A673 (cell line): Measurements from ENCODE around the gene KIF4A. TPM values are rescaled to one million over a fixed set of nuclear protein-coding genes. Genes with fewer than 3 reads are reported as not detected.

Experiments
- BruUV-seq: library from RNA; stranded (reverse); fragments of 400-500 nt; replicated peaks from 2 replicates; lab custom pipeline; 2021; lab: Mats Ljungman, UMichigan
- CTCF ChIA-PET: fragments of 300-600 bp; sonication (Branson Sonifier 250); formaldehyde crosslinking; loops from one replicate; lab custom pipeline; 2022; ENCODE audit warnings: antibody characterized with exemption; lab: Charles Lee
- POLR2A ChIA-PET: fragments of 300-600 bp; sonication (Branson Sonifier 250); formaldehyde crosslinking; loops from one replicate; lab custom pipeline; 2022; ENCODE audit warnings: antibody characterized with exemption; ENCODE audit not compliant: low non-redundant PET; lab: Charles Lee
- DNase-seq: peaks from one replicate; pipeline ENCODE4 v3.0.0-alpha.2; 2015; ENCODE audit warnings: low spot score
- H3K27ac ChIP-seq: fragments of 200-600 bp; sonication (generic); 2 replicates; pipeline ENCODE4 v1.5.1; 2016; ENCODE audit warnings: mixed run types, low read depth, mild to moderate bottlenecking, mixed read lengths, antibody characterized with exemption, low read length; ENCODE audit not compliant: poor library complexity, severe bottlenecking
- H3K27me3 ChIP-seq: fragments of 200-600 bp; sonication (generic); replicated peaks from 2 replicates; pipeline ENCODE4 v1.6.1; 2017; ENCODE audit warnings: mixed run types, low read depth, mild to moderate bottlenecking, mixed read lengths, antibody characterized with exemption, low read length; ENCODE audit not compliant: insufficient read depth, poor library complexity
- H3K36me3 ChIP-seq: fragments of 200-600 bp; sonication (generic); 2 replicates; pipeline ENCODE4 v1.6.1; 2016; ENCODE audit warnings: mixed run types, mild to moderate bottlenecking, mixed read lengths, antibody characterized with exemption, low read length; ENCODE audit not compliant: insufficient read depth, poor library complexity, severe bottlenecking
- H3K4me1 ChIP-seq: fragments of 200-600 bp; sonication (generic); 2 replicates; pipeline ENCODE4 v1.6.1; 2017; ENCODE audit warnings: mixed run types, mild to moderate bottlenecking, mixed read lengths, antibody characterized with exemption, low read length; ENCODE audit not compliant: insufficient read depth, poor library complexity, severe bottlenecking
- H3K4me3 ChIP-seq: fragments of 200-600 bp; sonication (generic); 2 replicates; pipeline ENCODE4 v1.5.1; 2016; ENCODE audit warnings: low read depth, mixed run types, mild to moderate bottlenecking, mixed read lengths, low read length; ENCODE audit not compliant: poor library complexity, severe bottlenecking
- H3K9me3 ChIP-seq: fragments of 200-600 bp; sonication (generic); 2 replicates; pipeline ENCODE4 v1.6.1; 2016; ENCODE audit warnings: mixed run types, low read depth, mild to moderate bottlenecking, mixed read lengths, antibody characterized with exemption, low read length; ENCODE audit not compliant: poor library complexity, severe bottlenecking
- CTCF ChIP-seq: fragments of 300-800, 200-600 bp; sonication (generic); conservative IDR thresholded peaks from 2 replicates; pipeline ENCODE4 v1.5.1; 2017; ENCODE audit warnings: low read depth, mild to moderate bottlenecking, antibody characterized with exemption, low read length, moderate library complexity, mixed read lengths
- EZH2 ChIP-seq: fragments of 200-600 bp; sonication (generic); IDR thresholded peaks from 2 replicates; pipeline ENCODE4 v1.6.1; 2017; ENCODE audit warnings: borderline replicate concordance, low read depth, mild to moderate bottlenecking, mixed read lengths, antibody characterized with exemption, low read length; ENCODE audit not compliant: poor library complexity, severe bottlenecking
- intact Hi-C: fragments of 100-400 bp; cut with micrococcal nuclease; formaldehyde crosslinking; loops from one replicate; pipeline ENCODE4 v1.10.0; 2022; ENCODE audit not compliant: unreplicated experiment
- total RNA-seq: library from RNA; stranded (reverse); gene quantifications from 2 replicates; pipeline ENCODE4 v1.2.3, GENCODE V29; 2021

KIF4A gene
- total RNA-seq, 1 experiment from 2014 or later: 76.7 TPM

GRCh38 chrX:70456256-70456655 is 166.4 kb downstream of the KIF4A start:
- DNase-seq: no peak
- Histone ChIP-seq H3K27ac (no peak overlapping the region), H3K4me3 (peak overlapping the region; percentile 53), H3K4me1 (no peaks in the 10 kb centered on the region), H3K9me3 (no peaks in the 10 kb centered on the region), H3K36me3 (peaks cover 5% of the 10 kb centered on the region), H3K27me3 (no peaks in the 10 kb centered on the region)
- intact Hi-C loops: no loop called here
- CTCF ChIA-PET: no interaction called here
- POLR2A ChIA-PET: no interaction called here
- no peak for TF ChIP-seq CTCF
- BruUV-seq: no TSS peak

- no peaks in the 10 kb centered on the region for H3K27me3 ChIP-seq
- ChIA-PET CTCF (no interaction called here), POLR2A (no interaction called here)
- intact Hi-C loops: no loop called here
- no peak overlapping the region for H3K4me3 ChIP-seq
- no peak overlapping the region for H3K27ac ChIP-seq
- DNase-seq: no peak
- no peaks in the 10 kb centered on the region for H3K9me3 ChIP-seq
- TF ChIP-seq CTCF (no peak), EZH2 (no peak)
- H3K4me1 ChIP-seq: no peaks in the 10 kb centered on the region
- BruUV-seq: no TSS peak
- H3K36me3 ChIP-seq: peaks cover 5% of the 10 kb centered on the region
These were observed 171.1 kb downstream of the KIF4A start for GRCh38 chrX:70461026-70461425.

- POLR2A ChIA-PET: no interaction called here
- H3K4me3 ChIP-seq: no peak overlapping the region
- BruUV-seq: no TSS peak
- CTCF ChIA-PET: no interaction called here
- H3K4me1 ChIP-seq: no peaks in the 10 kb centered on the region
- no peaks in the 10 kb centered on the region for H3K27me3 ChIP-seq
- H3K36me3 ChIP-seq: peaks cover 5% of the 10 kb centered on the region
- no peak overlapping the region for H3K27ac ChIP-seq
- H3K9me3 ChIP-seq: no peaks in the 10 kb centered on the region
- intact Hi-C loops: no loop called here
- DNase-seq: no peak
- TF ChIP-seq CTCF: no peak
- TF ChIP-seq EZH2: no peak
These were observed 174.1 kb downstream of the KIF4A start for GRCh38 chrX:70464051-70464450.
